GM21825 (cell line): ENCODE data around the gene SLC39A5.
"Not testable (repeated sequence)": the region's sequence is repeated elsewhere in the genome, so short reads cannot be mapped to it uniquely, and the experiment has no call there.

Source experiments
- ATAC-seq: cut with Tn5 transposase; IDR thresholded peaks from one replicate; pipeline ENCODE4 v1.9.1; 2021; ENCODE audit warnings: mild to moderate bottlenecking, moderate library complexity; ENCODE audit not compliant: unreplicated experiment

The SLC39A5 gene

DNA sequence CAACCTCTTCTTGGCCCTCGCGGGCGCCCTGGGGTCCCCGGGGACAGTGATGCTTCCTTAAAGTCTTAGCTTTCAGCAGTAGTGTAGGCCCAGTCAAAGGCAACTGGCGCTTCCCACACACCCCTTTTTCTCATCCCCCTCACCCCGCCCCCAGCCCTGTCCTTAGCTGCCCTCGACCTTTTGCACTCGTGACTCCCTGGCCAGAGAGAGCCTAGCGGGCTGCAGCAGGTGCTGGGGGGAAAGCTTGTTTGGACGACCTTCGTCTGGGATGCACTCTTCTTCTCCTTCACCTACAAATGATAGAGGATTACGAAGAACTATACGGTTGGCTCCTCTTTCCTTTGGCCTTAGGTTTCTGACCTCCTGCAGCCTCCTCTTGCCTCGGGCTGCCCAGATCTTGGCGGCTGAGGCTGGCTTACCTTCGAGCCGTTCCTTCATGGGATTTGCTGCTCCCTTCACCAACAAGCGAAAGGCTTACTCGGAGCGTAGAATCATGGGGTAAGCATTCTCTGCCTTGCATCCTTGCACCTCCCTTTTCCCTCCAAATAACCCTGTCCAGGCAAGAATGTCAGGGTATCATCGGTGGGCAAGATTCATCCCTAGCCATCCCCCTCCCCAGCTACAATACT is 37.7 kb downstream of the SLC39A5 start:
- peak; percentile 15 for ATAC-seq

DNA sequence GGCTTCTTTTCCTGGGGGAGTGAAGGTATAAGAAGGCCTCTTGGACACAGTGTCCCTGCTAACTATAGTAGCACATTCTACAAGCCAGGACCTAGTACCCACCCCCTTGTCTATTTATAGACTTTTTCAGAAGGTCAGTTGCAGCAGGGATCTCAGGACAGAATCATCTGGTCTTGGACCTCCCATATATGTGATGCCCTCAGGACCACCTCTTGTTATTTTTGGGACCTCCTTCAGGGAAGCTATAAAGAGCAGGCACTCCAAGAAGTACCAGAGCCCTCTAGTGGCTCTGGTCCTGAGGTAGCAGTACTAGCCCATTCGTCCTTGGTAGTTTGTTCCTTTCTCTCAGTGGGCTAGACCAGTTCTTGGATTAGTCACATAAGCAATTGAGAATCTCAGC is 41.2 kb downstream of the SLC39A5 start:
- ATAC-seq = no peak

DNA sequence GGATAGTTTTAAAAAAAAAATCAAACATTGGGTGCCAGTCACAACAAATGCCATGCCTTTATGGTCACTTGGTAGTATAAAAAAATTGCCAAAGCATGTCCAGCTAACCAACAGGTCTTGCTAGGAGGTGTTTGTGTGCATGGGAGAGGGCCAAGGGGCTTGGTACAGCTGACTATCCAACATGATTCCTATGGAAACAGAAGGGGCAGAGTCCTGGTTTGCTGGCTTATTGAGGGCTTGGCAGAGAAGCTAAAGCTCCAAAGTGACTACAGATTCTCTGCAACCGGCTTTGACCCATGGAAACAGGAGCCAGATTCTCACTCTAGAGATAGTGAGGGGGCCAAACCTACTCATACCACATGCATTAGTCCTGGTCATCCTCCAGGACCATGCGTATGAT is 42.6 kb downstream of the SLC39A5 start:
- ATAC-seq = not testable (repeated sequence)

DNA sequence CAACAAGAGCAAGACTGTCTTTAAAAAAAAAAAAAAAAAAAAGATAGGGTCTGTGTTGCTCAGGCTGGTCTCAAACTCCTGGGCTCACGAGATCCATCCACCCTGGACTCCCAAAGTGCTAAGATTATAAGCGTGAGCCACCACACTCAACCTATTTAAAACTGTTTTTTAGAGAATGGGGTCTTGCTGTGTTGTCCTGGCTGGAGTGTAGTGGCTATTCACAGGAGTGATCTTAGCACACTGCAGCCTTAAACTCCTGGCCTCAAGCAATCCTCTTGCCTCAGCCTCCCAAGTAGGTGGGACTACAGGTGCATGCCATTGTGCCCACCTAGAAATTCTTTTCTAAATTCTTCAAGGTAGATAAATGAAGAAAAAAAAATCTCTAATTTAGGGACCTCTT is 44.4 kb downstream of the SLC39A5 start:
- no peak for ATAC-seq

DNA sequence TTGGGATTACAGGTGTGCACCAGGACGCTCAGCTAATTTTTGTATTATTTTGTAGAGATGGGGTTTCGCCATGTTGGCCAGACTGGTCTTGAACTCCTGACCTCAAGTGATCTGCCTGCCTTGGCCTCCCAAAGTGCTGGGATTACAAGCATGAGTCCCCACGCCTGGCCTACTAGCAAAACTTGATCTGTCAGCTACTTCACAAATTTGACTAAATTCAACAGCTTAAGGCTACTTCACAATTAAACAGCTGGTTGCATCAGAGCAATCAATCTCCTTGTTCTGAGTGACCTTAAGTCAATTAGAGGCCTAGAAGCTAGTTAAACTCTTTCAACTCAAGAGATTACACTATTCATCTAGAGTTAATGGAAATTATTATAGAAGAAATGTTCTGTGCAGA is 49.1 kb downstream of the SLC39A5 start:
- no peak for ATAC-seq

DNA sequence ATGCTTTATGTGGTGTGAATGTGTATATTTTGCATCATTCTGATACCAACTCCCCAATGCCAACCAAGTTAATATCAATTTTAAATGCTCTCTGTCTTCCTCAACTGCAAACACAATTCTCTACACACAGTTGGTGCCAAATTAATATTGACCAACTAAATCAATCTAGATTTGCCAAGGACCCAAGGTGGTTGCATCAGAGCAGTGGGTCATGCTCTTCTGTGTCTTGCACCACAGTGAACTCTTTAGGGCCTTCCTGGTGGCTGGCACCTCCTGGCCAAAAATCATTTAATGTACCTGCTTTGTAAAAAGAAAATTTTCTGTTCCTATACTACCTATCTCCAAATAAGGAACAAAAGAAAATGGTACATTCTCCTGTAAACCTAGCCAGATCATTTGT is 51.0 kb downstream of the SLC39A5 start:
- ATAC-seq = no peak

DNA sequence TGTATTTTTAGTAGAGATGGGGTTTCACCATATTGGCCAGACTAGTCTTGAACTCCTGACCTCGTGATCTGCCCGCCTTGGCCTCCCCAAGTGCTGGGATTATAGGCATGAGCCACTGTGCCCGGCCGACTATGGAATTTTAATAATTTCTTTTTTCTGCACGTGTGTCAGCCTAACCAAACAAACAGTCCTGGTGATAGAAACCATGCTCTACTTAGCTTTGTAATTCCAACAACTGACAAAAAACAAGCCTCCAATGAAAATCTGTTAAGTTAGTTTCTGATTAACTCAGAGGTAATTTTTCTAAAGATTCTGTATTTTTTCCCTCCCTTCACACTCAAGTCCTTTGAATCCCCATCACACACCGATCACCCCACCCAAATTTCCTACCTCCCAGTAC is 52.2 kb downstream of the SLC39A5 start:
- ATAC-seq = no peak

DNA sequence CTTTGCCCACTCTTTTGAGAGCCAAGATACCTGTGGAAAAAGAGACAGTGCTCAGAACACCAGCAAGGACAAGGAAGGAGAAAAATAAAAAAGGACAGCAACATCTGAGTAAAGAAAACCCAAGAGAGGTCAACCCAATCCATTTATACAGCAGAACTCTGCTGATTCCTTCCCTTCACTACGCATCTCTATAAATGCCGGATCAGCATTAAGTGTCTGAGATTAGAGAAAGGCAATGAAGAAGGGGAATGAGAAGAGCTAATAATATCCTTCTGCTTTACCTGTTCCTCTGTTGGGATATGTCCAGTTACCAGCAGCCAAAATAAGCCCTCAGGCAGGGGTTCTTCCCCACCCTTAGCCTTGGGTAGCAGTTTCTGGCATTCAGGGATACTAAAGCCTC is 52.7 kb downstream of the SLC39A5 start:
- ATAC-seq = no peak

DNA sequence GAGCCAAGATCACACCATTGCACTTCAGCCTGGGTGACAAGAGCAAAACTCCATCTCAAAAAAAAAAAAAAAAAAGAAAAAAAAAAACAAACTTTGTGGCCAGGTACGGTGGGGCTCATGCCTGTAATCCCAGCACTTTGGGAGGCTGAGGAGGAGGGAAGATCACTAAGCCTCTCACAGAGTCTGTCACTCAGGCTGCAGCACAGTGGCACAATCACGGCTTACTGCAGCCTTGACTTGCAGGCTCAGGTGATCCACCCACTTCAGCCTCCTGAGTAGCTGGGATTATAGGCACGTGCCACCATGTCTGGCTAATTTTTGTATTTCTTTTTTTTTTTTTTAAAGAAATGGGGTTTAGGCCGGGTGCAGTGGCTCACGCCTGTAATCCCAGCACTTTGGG is 54.4 kb downstream of the SLC39A5 start:
- not testable (repeated sequence) for ATAC-seq

DNA sequence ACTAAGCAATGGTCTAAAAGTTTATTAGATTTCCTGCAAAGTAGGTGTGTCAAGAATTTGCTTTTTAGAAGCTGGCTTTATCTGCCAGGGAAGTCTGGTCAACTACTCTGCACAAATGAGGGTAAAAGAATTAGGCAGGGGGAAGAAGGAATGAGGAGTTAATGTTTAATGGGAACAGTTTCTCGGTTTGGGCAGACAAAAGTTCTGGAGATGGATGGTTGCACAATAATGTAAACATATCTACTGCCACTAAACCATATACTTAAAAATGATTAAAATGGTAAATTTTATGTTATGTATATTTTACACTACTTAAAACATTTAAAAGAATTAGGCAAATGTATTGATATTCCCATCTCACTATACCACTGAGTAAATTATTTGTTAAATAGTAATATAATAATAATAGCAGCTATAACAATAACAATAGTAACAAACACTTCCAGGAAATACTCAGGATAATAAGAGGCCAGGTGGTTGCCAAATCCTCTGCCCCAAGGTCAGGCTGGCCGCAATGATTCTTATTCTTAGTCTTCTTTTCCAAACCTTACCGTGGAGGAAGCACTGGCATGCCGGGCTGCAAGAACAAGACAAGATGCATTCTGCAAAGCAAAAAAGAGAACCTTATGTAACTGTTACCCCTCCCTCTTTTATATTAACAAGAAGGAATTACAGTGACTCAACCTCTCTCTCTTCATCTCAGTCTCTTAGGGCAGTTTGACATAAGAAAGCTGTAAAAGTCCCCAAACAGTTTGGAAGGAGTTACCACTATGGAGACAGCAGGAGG is 56.4 kb downstream of the SLC39A5 start:
- ATAC-seq = no peak
